ENCODE measurements around the gene MYCN. TPM values are rescaled to one million over a fixed set of nuclear protein-coding genes. Genes with fewer than 3 reads are reported as not detected.
A peak's percentile ranks its signal among the peaks of the same experiment; 100 is the strongest.
"Not testable (repeated sequence)": the region's sequence is repeated elsewhere in the genome, so short reads cannot be mapped to it uniquely, and the experiment has no call there.

Gene MYCN
- total RNA-seq, 1 experiment from 2014 or later, result 8.7 TPM

DNA sequence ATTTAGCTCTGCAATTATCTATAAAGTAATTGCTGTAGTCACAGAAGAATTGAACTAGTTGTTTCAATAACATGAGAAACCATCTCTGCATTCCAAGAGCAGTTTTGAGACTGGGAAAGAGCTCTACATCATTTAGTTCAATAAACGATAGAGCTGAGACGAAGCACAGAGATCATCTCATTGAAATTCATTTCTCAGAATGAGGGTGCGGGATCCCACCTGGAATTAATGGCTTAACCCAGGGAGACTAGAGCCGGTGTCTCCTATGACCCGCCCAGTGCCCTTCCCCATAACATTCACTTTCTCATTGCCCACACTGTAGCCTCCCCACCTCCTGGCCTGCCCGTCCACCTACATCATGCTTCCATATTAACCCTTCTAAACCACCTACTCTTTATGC lies 8.8 kb downstream of the MYCN start:
- Mint-ChIP-seq H3K36me3 (ENCODE audit: insufficient read depth, unreplicated experiment) (peaks cover under 1% of the 10 kb centered on the region), H3K4me3 (ENCODE audit: low read depth, unreplicated experiment) (no peak overlapping the region), H3K27ac (ENCODE audit: unreplicated experiment) (no peak overlapping the region), H3K4me1 (ENCODE audit: low read depth, unreplicated experiment) (peaks cover 6% of the 10 kb centered on the region), H3K9me3 (ENCODE audit: low read depth, unreplicated experiment) (no peaks in the 10 kb centered on the region), H3K27me3 (ENCODE audit: unreplicated experiment) (no peaks in the 10 kb centered on the region)
- BruUV-seq (replicated peaks), result no TSS peak
- CTCF ChIA-PET, result no interaction called here
- intact Hi-C loops (cut with micrococcal nuclease; ENCODE audit: unreplicated experiment), result no loop called here
- DNase-seq, result no peak
- no peak for TF ChIP-seq CTCF (IDR thresholded peaks at IDR 0.05; ENCODE audit: unreplicated experiment)

DNA sequence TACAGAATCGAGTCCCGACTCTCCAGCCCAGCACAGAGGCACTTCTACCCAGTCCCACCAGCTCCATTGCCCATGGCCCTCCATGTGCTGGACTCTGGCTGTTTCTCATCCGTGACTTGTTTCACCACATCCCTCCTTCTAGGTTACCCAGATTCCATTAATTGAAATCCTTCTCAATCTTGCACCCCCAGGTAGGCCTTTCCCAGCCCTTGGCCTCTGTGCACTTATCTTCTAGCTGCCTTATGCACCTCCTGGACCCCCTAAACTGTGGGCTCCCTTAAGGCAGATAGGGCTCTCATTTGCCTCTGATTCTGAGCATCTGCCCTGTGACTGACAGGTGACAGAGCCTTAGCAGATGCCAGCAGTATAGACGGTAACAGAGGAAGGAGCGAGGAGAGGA lies 9.2 kb downstream of the MYCN start:
- no peak overlapping the region for H3K4me3 Mint-ChIP-seq (ENCODE audit: low read depth, unreplicated experiment)

DNA sequence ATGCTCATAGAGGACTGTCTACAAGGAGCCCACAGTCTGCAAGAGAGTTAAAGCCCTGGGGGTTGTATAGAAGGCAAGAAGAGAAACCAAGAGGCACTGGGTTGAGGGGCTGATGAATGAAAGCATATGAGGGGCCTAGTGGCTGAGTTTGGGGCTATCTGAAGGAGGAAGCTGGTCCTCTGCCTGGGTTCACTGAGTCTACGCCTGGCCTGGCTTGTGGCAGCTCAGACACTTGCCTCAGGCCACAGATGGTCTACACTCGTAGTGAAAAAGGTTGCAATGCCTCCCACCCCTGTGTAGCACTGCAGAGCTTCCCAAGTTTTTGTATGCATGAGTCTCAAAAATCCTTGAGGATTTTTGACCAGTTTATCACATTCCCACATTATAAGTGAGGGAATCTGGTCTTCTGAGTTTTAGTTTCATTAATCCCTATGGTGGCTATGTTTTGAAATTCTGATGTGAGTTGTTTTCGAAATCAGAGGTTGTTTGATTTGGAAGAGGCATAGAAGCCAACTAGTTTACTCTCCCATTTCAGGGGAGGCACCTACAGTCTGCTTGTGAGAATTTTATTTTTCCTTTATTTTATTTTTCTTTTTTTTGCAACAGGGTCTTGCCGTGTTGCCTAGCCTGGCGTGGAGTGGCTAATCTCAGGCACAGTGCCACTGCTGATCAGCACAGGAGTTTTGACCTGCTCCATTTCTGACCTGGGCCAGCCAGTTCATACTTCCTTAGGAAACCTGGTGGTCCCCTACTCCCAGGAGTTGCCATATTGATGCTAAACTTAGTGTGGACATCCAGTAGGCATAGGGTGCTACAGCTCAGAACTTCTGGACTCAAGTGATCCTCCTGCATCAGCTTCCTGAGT lies 10.0 kb downstream of the MYCN start:
- no TSS peak for BruUV-seq (replicated peaks)
- H3K27me3 Mint-ChIP-seq (ENCODE audit: unreplicated experiment), result no peaks in the 10 kb centered on the region
- intact Hi-C loops (cut with micrococcal nuclease; ENCODE audit: unreplicated experiment), result no loop called here
- no peaks in the 10 kb centered on the region for H3K9me3 Mint-ChIP-seq (ENCODE audit: low read depth, unreplicated experiment)
- DNase-seq, result no peak
- peaks cover 3% of the 10 kb centered on the region for H3K4me1 Mint-ChIP-seq (ENCODE audit: low read depth, unreplicated experiment)
- no peaks in the 10 kb centered on the region for H3K36me3 Mint-ChIP-seq (ENCODE audit: insufficient read depth, unreplicated experiment)
- CTCF ChIA-PET, result interaction anchor here (0.6 kb wide), 1 partner anchor 659 kb away, joined by 3 read pairs; no protein-coding TSS in a partner anchor
- TF ChIP-seq CTCF (IDR thresholded peaks at IDR 0.05; ENCODE audit: unreplicated experiment), result no peak
- H3K27ac Mint-ChIP-seq (ENCODE audit: unreplicated experiment), result peak overlapping the region; percentile 9
- no peak overlapping the region for H3K4me3 Mint-ChIP-seq (ENCODE audit: low read depth, unreplicated experiment)

More for the DNA sequence above, 9.2 kb downstream of the MYCN start:
- intact Hi-C loops (cut with micrococcal nuclease; ENCODE audit: unreplicated experiment), result no loop called here
- peaks cover 2% of the 10 kb centered on the region for H3K4me1 Mint-ChIP-seq (ENCODE audit: low read depth, unreplicated experiment)
- H3K36me3 Mint-ChIP-seq (ENCODE audit: insufficient read depth, unreplicated experiment), result no peaks in the 10 kb centered on the region
- DNase-seq, result no peak
- CTCF ChIA-PET, result no interaction called here
- no peaks in the 10 kb centered on the region for H3K27me3 Mint-ChIP-seq (ENCODE audit: unreplicated experiment)
- no TSS peak for BruUV-seq (replicated peaks)
- TF ChIP-seq CTCF (IDR thresholded peaks at IDR 0.05; ENCODE audit: unreplicated experiment), result no peak
- no peaks in the 10 kb centered on the region for H3K9me3 Mint-ChIP-seq (ENCODE audit: low read depth, unreplicated experiment)
- H3K27ac Mint-ChIP-seq (ENCODE audit: unreplicated experiment), result no peak overlapping the region

DNA sequence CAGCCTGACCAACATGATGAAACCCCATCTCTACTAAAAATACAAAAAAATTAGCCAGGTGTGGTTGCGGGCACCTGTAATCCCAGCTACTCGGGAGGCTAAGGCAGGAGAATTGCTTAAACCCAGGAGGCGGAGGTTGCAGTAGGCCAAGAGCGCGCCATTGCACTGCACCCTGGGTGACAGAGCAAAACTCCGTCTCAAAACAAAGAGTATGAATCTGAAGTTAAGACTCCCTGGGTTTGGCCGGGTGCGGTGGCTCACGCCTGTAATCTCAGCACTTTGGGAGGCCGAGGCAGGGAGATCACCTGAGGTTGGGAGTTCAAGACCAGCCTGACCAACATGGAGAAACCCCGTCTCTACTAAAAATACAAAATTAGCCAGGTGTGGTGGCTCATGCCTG lies 11.6 kb downstream of the MYCN start:
- H3K36me3 Mint-ChIP-seq (ENCODE audit: insufficient read depth, unreplicated experiment); H3K4me3 Mint-ChIP-seq (ENCODE audit: low read depth, unreplicated experiment); H3K9me3 Mint-ChIP-seq (ENCODE audit: low read depth, unreplicated experiment); DNase-seq; BruUV-seq (replicated peaks); H3K27ac Mint-ChIP-seq (ENCODE audit: unreplicated experiment); intact Hi-C loops (cut with micrococcal nuclease; ENCODE audit: unreplicated experiment); H3K27me3 Mint-ChIP-seq (ENCODE audit: unreplicated experiment); CTCF ChIA-PET: not testable (repeated sequence)
- peaks cover 11% of the 10 kb centered on the region for H3K4me1 Mint-ChIP-seq (ENCODE audit: low read depth, unreplicated experiment)
